Middle frontal gyrus (tissue), 1 donor: ENCODE results near the gene ARHGEF26.

Experiments used
- DNase-seq: peaks from one replicate; pipeline ENCODE4 v3.0.0-alpha.2; 2015; ENCODE audit warnings: low spot score; ENCODE audit errors: extremely low spot score

The ARHGEF26 gene

GRCh38 chr3:154195620-154196356 lies 74.6 kb downstream of the ARHGEF26 start:
- no peak for DNase-seq

- no peak for DNase-seq
Observed at GRCh38 chr3:154197751-154198150, 76.6 kb downstream of the ARHGEF26 start.

GRCh38 chr3:154209499-154209898 lies 88.3 kb downstream of the ARHGEF26 start:
- DNase-seq: no peak

- no peak for DNase-seq
Observed at GRCh38 chr3:154210986-154211385, 89.8 kb downstream of the ARHGEF26 start.

- DNase-seq: no peak
Observed at GRCh38 chr3:154214306-154214705, 93.1 kb downstream of the ARHGEF26 start.

- DNase-seq: no peak
Observed at GRCh38 chr3:154217671-154218070, 96.5 kb downstream of the ARHGEF26 start.

GRCh38 chr3:154218728-154219127 lies 97.5 kb downstream of the ARHGEF26 start:
- no peak for DNase-seq

- DNase-seq: no peak
Observed at GRCh38 chr3:154220462-154220861, 99.3 kb downstream of the ARHGEF26 start.

- no peak for DNase-seq
Observed at GRCh38 chr3:154223519-154223918, 102.3 kb downstream of the ARHGEF26 start.

- DNase-seq: no peak
Observed at GRCh38 chr3:154224366-154224765, 103.2 kb downstream of the ARHGEF26 start.

- DNase-seq: no peak
Observed at GRCh38 chr3:154224866-154225265, 103.7 kb downstream of the ARHGEF26 start.

GRCh38 chr3:154225536-154225935 lies 104.3 kb downstream of the ARHGEF26 start:
- DNase-seq: no peak

- no peak for DNase-seq
Observed at GRCh38 chr3:154227531-154227930, 106.3 kb downstream of the ARHGEF26 start.

- no peak for DNase-seq
Observed at GRCh38 chr3:154228561-154229216, 107.5 kb downstream of the ARHGEF26 start.

GRCh38 chr3:154229217-154229590 lies 108.0 kb downstream of the ARHGEF26 start:
- no peak for DNase-seq

- no peak for DNase-seq
Observed at GRCh38 chr3:154235330-154235729, 114.1 kb downstream of the ARHGEF26 start.

GRCh38 chr3:154236331-154236730 lies 115.1 kb downstream of the ARHGEF26 start:
- DNase-seq: no peak

GRCh38 chr3:154240235-154240634 lies 119.0 kb downstream of the ARHGEF26 start:
- no peak for DNase-seq

- DNase-seq: no peak
Observed at GRCh38 chr3:154241496-154241895, 120.3 kb downstream of the ARHGEF26 start.

GRCh38 chr3:154242766-154243165 lies 121.6 kb downstream of the ARHGEF26 start:
- DNase-seq: no peak

- no peak for DNase-seq
Observed at GRCh38 chr3:154243353-154243752, 122.2 kb downstream of the ARHGEF26 start.

- no peak for DNase-seq
Observed at GRCh38 chr3:154244644-154245043, 123.5 kb downstream of the ARHGEF26 start.

GRCh38 chr3:154247806-154248415 lies 126.7 kb downstream of the ARHGEF26 start:
- DNase-seq: no peak
